K562 (cell line): ENCODE results near the gene RGS3. TPM values are rescaled to one million over a fixed set of nuclear protein-coding genes. Genes with fewer than 3 reads are reported as not detected.

Experiments
- ATAC-seq: fragments of 200-7000 bp; cut with Tn5 transposase; 3 replicates; pipeline ENCODE4 v1.9.1; 2020; ENCODE audit warnings: moderate library complexity
- BruUV-seq: library from RNA; stranded (reverse); fragments of 400-500 nt; replicated peaks from 2 replicates; lab custom pipeline; 2021; lab: Mats Ljungman, UMichigan
- CTCF ChIA-PET: fragments of 300-600 bp; formaldehyde crosslinking; extraction: SDS; loops from one replicate; lab custom pipeline; 2021; ENCODE audit warnings: low intra/inter-chr PET ratio; lab: Yijun Ruan, JAX
- POLR2A ChIA-PET: fragments of 300-600, 350-650 bp; sonication (Branson Sonifier 250); formaldehyde crosslinking; extraction: SDS; loops from one replicate; lab custom pipeline; 2021; ENCODE audit warnings: antibody characterized with exemption, inconsistent platforms; lab: Yijun Ruan, JAX
- DNase-seq, 4 experiments: peaks; one replicate each; pipeline versions ENCODE4 v3.0.0 to v3.0.0-alpha.2; 2011 to 2018; ENCODE audit warnings: low spot score in 3 of 4, mixed read lengths in 3 of 4; ENCODE audit errors: extremely low read depth in 1 of 4
- FAIRE-seq: peaks from 2 replicates; lab custom pipeline; 2011; peaks lifted over from hg19 to GRCh38; lab: Jason Lieb, UNC
- H2AFZ ChIP-seq: 2 replicates; pipeline ENCODE4 v1.6.0; 2011; ENCODE audit warnings: low read depth, low read length, control low read depth, inconsistent platforms
- H3K27ac ChIP-seq: fragments of 200-600 bp; 3 replicates; pipeline ENCODE4 v1.8.0; 2011; ENCODE audit warnings: low read depth, mild to moderate bottlenecking, control low read depth, inconsistent platforms, low read length, moderate library complexity, mixed read lengths; ENCODE audit errors: extremely low read depth
- H3K27me3 ChIP-seq, 2 experiments: fragments of 300-600 bp in 1 of 2; 2 replicates in 1 of 2; 3 replicates in 1 of 2; pipeline versions ENCODE4 v1.6.0 to v1.8.0; 2011; ENCODE audit warnings: inconsistent platforms in 2 of 2, low read length in 2 of 2, mild to moderate bottlenecking in 1 of 2, mixed read lengths in 1 of 2, moderate library complexity in 1 of 2; ENCODE audit not compliant: control insufficient read depth in 2 of 2, insufficient read depth in 2 of 2
- H3K36me3 ChIP-seq: fragments of 300-600 bp; 3 replicates; pipeline ENCODE4 v1.8.0; 2011; ENCODE audit warnings: mild to moderate bottlenecking, low read length, inconsistent platforms; ENCODE audit not compliant: control insufficient read depth, insufficient read depth
- H3K4me1 ChIP-seq, 2 experiments: fragments of 200-600 bp in 1 of 2; replicated peaks in 1 of 2; 2 replicates in 1 of 2; 3 replicates in 1 of 2; pipeline versions ENCODE4 v1.5.1 to v1.8.0; 2011; ENCODE audit warnings: inconsistent platforms in 2 of 2, low read length in 2 of 2, mild to moderate bottlenecking in 1 of 2, mixed read lengths in 1 of 2, moderate library complexity in 1 of 2; ENCODE audit not compliant: control insufficient read depth in 2 of 2, insufficient read depth in 2 of 2
- H3K4me2 ChIP-seq: 2 replicates; pipeline ENCODE4 v1.6.1; 2011; ENCODE audit warnings: low read length, control low read depth, inconsistent platforms, mixed read lengths; ENCODE audit not compliant: insufficient read depth
- H3K4me3 ChIP-seq: fragments of 200-600 bp; sonication (generic), shearing (Covaris generic); 2 replicates; pipeline ENCODE4 v1.5.1; 2016; ENCODE audit warnings: control low read depth, inconsistent platforms
- H3K79me2 ChIP-seq: fragments of 200-600 bp; 3 replicates; pipeline ENCODE4 v1.8.0; 2011; ENCODE audit warnings: low read length, inconsistent platforms; ENCODE audit not compliant: control insufficient read depth, insufficient read depth
- H3K9ac ChIP-seq, 2 experiments: 2 replicates each; pipeline versions ENCODE4 v1.6.0 to v1.6.1; 2011; ENCODE audit warnings: low read depth in 2 of 2, low read length in 2 of 2, control low read depth in 1 of 2, inconsistent platforms in 1 of 2, mild to moderate bottlenecking in 1 of 2, mixed read lengths in 1 of 2; ENCODE audit not compliant: insufficient read depth in 1 of 2
- H3K9me1 ChIP-seq: one replicate; pipeline ENCODE4 v1.6.0; 2011; ENCODE audit warnings: inconsistent platforms, mild to moderate bottlenecking, low read length, moderate library complexity; ENCODE audit not compliant: control insufficient read depth, insufficient read depth
- H3K9me3 ChIP-seq: replicated peaks from 2 replicates; pipeline ENCODE4 v1.5.1; 2011; ENCODE audit warnings: low read depth, low read length, inconsistent platforms; ENCODE audit not compliant: control insufficient read depth, insufficient read depth
- H4K20me1 ChIP-seq: replicated peaks from 2 replicates; pipeline ENCODE4 v1.6.1; 2011; ENCODE audit warnings: low read length, inconsistent platforms, mixed read lengths; ENCODE audit not compliant: control insufficient read depth, insufficient read depth
- CBFB ChIP-seq: sonication (generic); formaldehyde crosslinking; IDR thresholded peaks from 2 replicates; pipeline ENCODE4 v1.4.0; 2020; ENCODE audit warnings: mild to moderate bottlenecking, missing genetic modification reagents
- HOXB6 ChIP-seq: fragments of 250-450 bp; sonication (Bioruptor Pico); IDR thresholded peaks from 2 replicates; pipeline ENCODE4 v1.5.1; 2022; ENCODE audit warnings: mild to moderate bottlenecking, borderline replicate concordance
- IRF2 ChIP-seq: sonication (generic); formaldehyde crosslinking; IDR thresholded peaks from 2 replicates; pipeline ENCODE4 v1.8.1; 2022; ENCODE audit warnings: mild to moderate bottlenecking, missing genetic modification reagents
- PML ChIP-seq: IDR thresholded peaks from 2 replicates; pipeline ENCODE4 v1.6.1; 2012; ENCODE audit warnings: low read length, inconsistent platforms
- PRMT5 ChIP-seq: sonication (generic); formaldehyde crosslinking; IDR thresholded peaks from 2 replicates; pipeline ENCODE4 v1.5.0; 2020; ENCODE audit warnings: missing genetic modification reagents
- RFX7 ChIP-seq: fragments of 250-450 bp; sonication (Bioruptor Pico); IDR thresholded peaks from 2 replicates; pipeline ENCODE4 v1.5.1; 2021; ENCODE audit warnings: mild to moderate bottlenecking
- TCF15 ChIP-seq: fragments of 250-450 bp; sonication (Bioruptor Pico); IDR thresholded peaks from 2 replicates; pipeline ENCODE4 v1.8.0; 2022; ENCODE audit warnings: moderate library complexity, mild to moderate bottlenecking, inconsistent platforms
- XRCC3 ChIP-seq: fragments of 450-650 bp; IDR thresholded peaks from 2 replicates; pipeline ENCODE4 v1.6.1; 2017; ENCODE audit warnings: mild to moderate bottlenecking, moderate library complexity
- ZC3H4 ChIP-seq: sonication (generic); formaldehyde crosslinking; IDR thresholded peaks from 2 replicates; pipeline ENCODE4 v1.9.0; 2021; ENCODE audit warnings: missing genetic modification reagents, borderline replicate concordance
- ZFP30 ChIP-seq: fragments of 250-450 bp; sonication (Bioruptor Pico); IDR thresholded peaks from 2 replicates; pipeline ENCODE4 v1.8.0; 2022; ENCODE audit warnings: moderate library complexity, mild to moderate bottlenecking, inconsistent platforms, borderline replicate concordance
- WGBS: fragments of 100-300 bp; shearing (Covaris generic); methylation state at CpG from one replicate; pipeline ENCODE4 v1.1.6; 2016; ENCODE audit warnings: low coverage, mixed read lengths; ENCODE audit not compliant: insufficient coverage; ENCODE audit errors: missing lambda C conversion rate; 5-methylcytosine and 5-hydroxymethylcytosine counted together
- in situ Hi-C: fragments of 300-500 bp; cut with MboI; formaldehyde crosslinking; loops from 4 replicates; pipeline ENCODE4 v1.15.0; 2018; ENCODE audit warnings: inconsistent platforms, mixed read lengths
- intact Hi-C: fragments of 100-400 bp; cut with micrococcal nuclease; formaldehyde crosslinking; loops from 2 replicates; pipeline ENCODE4 v1.14.2; 2022
- polyA plus RNA-seq, 8 experiments: library from polyadenylated mRNA; depleted of rRNA in 4 of 8; stranded (reverse) in 5 of 8; unstranded in 3 of 8; fragments of >200 nt; fragmentation: Nextera tagmentation in 2 of 8; fragmentation: Illumina TruSeq in 1 of 8; extraction: Ambion mirVana in 2 of 8; extraction: Trizol in 1 of 8; gene quantifications; 2 replicates each; pipeline versions ENCODE4 v1.2.1 to v1.2.3, GENCODE V29; 2011 to 2014; ENCODE audit warnings: inconsistent platforms in 1 of 8, missing spikeins in 1 of 8
- total RNA-seq, 7 experiments: library from RNA; depleted of rRNA in 6 of 7; stranded (reverse); fragments of >200 nt in 6 of 7; fragmentation: Illumina TruSeq in 2 of 7; extraction: Trizol in 2 of 7; gene quantifications; 2 replicates each; pipeline versions ENCODE4 v1.2.1 to v1.2.3, GENCODE V29; 2011 to 2021; ENCODE audit warnings: low replicate concordance in 1 of 7

The RGS3 gene
- total and polyA plus RNA-seq, 9 of the 15 experiments (the other 6 are each of a cell fraction or from before 2014, with no cell fraction given) = 0.08 to 2.9 (median 0.95) TPM

- Histone ChIP-seq H3K36me3 (no peaks in the 10 kb centered on the region), H3K4me3 (no peak overlapping the region), H3K9me1 (no peaks in the 10 kb centered on the region), H3K9ac (no peak overlapping the region), H3K27me3 (peaks cover 48 to 76% of the 10 kb centered on the region in 2 experiments), H3K4me2 (no peak overlapping the region), H3K9me3 (no peaks in the 10 kb centered on the region), H3K4me1 (no peaks in the 10 kb centered on the region; a peak in 2 of 5 replicates), H2AFZ (no peak overlapping the region), H3K79me2 (no peaks in the 10 kb centered on the region), H4K20me1 (no peaks in the 10 kb centered on the region; the same call in 1 of the 2 replicates), H3K27ac (no peak overlapping the region)
- in situ Hi-C loops (no loop called here), intact Hi-C loops (no loop called here)
- 0% methylated on average over 8 of the region's 9 CpGs for WGBS
- no peak for TF ChIP-seq PRMT5 (CRISPR knock-in tag)
- no peak for TF ChIP-seq ZFP30
- TF ChIP-seq HOXB6 (CRISPR knock-in tag) = no peak
- no peak for TF ChIP-seq RFX7 (CRISPR knock-in tag)
- no peak for TF ChIP-seq IRF2 (CRISPR knock-in tag)
- TF ChIP-seq XRCC3 = no peak
- no peak for TF ChIP-seq PML
- no peak for TF ChIP-seq TCF15 (CRISPR knock-in tag)
- no peak for TF ChIP-seq ZC3H4 (CRISPR knock-in tag)
- TF ChIP-seq CBFB (CRISPR knock-in tag) = no peak
- ChIA-PET CTCF (no interaction called here), POLR2A (interaction anchor here (0.6 kb wide), 1 partner anchor 18 kb away, joined by 4 read pairs; no protein-coding TSS in a partner anchor)
- DNase-seq = no peak
- no peak for FAIRE-seq
- no TSS peak for BruUV-seq
- ATAC-seq = no peak
These were observed 161.2 kb downstream of the RGS3 start for GRCh38 chr9:113624721-113625120.
